ENCODE results near the gene ERICH6B.

Gene ERICH6B

DNA sequence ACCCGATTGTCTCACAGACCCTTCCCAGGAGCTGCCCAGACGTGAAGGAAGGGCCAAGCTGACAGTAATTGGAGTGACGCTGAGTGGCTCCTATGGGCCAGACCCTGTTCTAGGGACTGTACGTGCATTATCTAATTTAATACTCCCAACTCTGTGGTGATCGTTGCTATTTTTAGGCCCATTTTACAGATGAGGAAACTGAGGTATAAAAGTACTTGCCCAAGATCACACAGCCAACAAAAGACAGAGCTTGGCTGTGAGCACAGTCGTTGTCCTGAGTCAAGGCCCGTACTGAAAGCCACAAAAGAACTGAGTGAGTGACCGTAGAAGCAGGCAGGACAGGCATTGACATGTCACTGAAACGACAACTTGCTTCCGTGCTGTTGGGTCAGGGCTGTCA, 74.7 kb downstream of the ERICH6B start:
- no peak for DNase-seq

DNA sequence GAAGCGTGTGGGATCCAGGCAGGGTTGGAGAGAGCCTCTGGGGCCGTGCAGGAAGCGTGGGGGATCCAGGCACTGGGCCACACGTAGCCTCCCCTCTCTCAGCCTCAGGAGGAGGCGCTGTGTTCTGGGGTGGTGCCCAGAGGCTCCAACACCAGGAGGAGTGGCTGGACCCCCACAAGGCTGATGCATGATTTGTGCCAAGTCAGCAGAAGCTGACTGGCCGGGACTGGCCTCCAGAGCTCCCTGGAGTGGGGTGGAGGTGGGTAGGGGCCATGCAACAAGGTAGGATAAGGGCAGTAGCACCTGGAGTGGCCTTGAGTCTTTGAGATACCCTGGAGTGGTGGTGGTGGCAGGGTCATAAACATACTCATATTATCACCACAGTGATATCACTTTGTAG, 75.3 kb downstream of the ERICH6B start:
- DNase-seq, result no peak

DNA sequence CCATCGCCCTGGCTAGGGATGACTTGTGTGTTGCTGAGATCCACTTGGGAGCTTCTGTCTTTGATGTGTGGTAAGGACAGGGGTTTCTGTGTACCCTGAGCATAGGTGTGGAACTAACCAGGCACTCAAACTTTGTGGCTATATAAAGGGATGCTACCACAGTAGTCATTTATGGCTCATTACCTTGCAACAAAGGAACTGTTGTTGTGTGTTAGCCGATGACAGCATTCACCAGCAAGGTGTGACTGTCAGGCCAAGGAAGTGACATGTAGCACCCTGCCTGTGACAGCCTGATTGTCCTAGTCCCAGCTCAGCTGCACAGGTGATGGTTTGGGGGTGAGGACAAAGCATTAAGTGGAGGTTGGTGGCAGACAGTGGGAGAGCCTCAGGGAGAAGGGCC, 77.2 kb downstream of the ERICH6B start:
- no peak for DNase-seq

DNA sequence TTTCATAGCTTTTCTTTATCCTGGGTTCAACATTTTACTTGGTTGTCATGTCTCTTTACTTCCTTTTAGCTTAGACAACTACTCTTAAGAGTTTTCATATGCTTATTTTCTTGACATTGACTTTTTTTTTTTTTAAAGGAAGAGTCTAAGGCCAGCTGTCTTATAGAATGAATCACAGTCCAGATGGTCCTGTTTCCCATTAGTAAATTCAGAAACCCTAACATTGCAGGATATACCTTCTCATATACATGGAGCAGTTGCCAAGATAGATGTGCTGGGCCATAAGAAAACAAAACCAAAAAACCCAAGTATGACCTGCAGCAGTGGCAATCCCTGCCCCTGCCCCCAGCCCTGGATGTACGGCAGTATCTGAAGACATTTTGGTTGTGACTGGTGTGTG, 78.0 kb downstream of the ERICH6B start:
- DNase-seq, result no peak

DNA sequence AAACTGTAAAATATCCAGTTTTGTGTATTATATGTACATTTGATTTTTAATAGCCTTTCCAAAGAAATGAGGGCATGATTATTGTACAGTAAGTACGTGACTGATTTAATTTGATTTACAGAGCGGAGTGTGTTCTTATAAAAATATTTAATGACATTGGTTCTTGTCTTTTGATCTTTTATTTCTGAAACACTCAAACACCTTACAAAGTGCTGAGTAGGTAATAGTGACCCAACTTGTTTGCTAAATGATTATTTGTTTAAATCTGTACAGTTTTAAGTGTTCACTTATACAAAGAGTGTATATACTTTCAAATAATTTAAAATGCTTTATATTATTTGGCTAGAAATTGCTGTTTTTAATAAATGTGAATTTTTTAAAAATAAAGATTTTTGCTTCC, 79.3 kb downstream of the ERICH6B start:
- DNase-seq, result no peak

DNA sequence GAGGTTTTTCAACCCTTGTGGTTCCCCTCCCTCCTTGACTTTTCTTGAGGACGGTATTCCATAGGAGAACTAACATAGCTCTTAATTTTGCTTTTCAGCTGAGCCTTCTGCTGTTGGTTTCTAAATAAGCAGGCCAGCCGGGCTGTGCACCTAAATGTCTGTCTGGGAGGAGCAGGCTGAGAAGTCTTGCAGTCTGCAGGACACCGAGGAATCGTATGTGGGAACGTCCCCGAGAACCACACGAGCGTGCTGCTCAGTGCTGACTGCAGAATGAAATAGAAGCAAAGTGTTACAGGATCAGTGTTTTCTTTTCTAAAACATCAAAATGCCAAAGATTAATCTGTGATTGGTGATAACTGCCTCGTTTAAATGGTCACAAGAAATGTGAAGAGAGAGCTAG, 80.9 kb downstream of the ERICH6B start:
- DNase-seq, result no peak

DNA sequence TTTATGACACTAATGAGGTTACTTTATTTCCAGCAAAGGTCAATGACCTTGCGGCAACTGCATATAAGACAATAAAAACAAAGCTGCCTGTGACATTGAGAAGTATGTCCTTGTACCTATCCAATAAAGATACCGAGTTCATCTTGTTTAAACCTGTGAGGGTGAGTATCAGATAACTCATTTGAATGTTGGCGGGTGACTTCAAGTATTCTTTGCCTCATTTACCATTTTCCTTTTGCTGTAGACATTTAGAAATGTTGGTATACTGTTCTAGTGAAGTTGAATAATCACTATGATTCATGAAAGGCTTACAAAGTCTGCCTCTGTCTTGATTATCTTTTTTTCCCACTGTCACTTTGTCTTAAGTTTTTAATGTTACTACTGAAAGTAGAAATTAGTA, 85.8 kb downstream of the ERICH6B start:
- DNase-seq, result no peak

DNA sequence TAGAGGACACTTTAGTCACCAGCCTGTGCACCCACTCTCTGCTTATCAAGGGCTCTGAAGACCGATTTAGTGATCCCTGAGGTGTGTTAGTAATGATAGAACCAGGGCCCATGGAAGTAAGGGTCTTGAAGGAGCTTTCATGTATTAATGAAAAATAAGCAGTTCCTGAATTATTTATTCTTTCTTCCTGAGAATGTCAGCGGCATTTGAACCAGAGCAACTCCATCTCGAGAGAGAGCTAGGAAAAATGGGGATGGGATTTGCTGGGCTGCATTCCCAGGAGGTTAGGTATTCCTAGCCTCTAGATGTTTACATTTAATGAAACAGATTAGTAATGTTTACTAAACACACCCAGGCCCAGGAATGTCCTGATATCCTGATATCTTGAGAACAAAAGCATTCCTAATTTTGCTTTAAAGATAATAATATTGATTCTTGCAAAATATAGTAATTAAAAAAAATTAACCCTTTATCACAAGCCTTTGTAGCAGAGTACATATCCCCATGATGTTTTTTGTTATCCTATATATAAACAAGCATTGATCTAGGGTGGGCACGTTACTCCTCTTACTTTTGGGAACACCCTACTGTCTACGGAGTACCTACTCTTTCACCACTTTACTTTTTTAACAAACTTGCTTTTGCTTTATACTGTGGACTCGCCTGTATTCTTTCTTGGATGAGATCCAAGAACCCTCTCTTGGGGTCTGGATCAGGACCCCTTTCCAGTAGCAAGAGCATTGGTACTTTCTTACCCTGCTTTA, 87.7 kb downstream of the ERICH6B start:
- DNase-seq, result no peak

DNA sequence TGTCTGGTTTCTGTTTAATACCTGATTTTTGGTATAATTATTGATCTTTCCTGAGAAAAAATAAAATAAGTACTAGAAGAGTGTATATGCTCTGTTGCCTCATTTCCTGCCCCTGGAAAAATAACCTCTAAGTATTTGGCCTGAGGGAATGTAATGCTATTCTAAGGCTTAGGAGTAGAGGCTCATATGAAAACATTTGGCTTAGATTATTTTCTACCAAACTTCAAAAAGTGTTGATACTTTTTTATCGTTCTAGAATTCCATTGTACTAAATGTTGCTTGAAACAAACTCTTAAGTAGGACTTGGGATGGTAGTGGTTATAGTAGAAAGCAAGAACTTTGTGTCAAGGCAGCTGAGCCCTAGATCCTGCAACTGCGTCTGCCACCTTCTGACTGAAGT, 93.0 kb downstream of the ERICH6B start:
- no peak for DNase-seq

DNA sequence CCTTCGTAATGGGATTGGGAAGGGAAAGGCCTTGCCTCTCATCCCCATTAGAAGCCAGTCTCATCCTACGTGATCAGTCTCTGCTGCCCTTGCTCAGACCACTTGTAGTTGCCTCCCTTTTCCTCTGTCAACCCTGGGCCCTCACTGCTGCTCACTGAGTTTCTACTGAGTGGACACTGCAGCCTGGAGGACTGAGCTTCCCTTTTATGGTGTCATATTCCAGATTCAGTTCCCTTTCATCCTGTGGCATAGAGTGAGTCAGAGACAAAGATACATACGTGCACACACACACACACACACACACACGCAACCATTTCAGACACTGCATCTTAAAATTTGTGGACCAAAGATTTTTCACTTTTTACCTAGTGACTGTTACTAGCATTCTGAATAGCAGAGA, 94.2 kb downstream of the ERICH6B start:
- no peak for DNase-seq

DNA sequence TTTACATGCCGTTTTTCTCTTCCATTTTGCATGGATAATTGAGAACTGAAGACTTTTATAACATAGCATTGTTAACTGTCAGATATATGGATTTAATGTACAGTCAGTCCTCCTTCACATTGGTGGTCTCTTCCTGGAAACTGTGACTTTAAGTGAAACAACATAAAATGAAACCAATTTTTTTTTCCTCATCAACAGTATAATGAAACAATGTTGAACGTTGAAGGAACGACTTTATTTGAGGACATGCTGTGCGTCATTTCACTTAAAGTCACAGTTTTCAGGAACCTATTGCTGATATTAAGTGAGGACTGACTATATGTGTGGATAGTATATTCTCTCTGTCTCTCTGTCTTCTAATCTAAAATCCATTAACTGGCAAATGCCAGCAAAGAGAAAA, 96.0 kb downstream of the ERICH6B start:
- no peak for DNase-seq

DNA sequence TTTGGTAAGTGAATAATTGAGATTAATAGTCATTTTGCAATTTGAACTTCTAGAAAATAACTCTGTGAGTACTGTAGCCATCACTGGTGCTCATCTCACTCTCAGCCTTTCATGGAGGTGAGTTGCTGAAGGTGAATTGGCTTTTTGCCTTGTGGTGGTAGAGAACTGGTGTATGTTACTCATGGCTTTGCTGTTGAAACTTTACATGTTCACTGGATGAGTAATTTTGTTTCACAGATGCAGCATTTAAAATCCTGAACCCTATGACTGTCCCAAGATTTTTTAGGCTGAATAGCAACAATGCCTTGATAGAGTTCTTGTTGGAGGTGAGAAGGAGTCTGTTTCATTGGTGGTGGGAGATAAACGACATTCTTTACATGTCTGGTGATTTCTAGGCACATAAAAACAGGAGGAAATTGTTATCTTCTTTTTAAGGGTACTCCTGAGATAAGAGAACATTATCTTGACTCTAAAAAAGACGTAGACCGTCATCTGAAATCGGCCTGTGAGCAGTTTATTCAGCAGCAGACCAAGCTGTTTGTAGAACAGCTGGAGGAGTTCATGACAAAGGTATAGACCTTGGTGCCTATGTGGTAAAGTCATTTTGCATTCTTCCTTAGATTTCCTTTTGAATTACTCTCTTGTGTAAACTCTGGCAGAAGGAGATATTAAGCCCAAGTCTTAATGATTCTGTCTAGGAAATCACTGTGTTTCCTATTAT, 96.9 kb downstream of the ERICH6B start:
- no peak for DNase-seq

DNA sequence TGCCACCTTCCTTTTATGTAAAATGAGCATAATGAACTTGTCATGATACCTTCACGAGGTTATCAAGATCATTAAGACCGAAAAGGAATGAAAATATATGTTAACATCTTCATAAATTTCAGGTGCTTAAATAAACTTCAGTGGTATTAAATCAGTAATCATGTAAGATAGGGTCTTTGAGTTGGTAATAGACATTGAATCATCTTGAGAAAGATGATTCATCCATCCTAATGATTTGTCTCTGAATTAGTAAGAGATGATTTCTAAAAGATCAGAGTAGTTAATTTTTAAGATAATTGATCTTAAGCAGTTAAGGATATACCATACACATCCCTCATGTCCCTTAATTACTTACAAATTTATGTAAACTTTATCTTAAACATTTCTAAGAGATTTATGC, 98.8 kb downstream of the ERICH6B start:
- no peak for DNase-seq

DNA sequence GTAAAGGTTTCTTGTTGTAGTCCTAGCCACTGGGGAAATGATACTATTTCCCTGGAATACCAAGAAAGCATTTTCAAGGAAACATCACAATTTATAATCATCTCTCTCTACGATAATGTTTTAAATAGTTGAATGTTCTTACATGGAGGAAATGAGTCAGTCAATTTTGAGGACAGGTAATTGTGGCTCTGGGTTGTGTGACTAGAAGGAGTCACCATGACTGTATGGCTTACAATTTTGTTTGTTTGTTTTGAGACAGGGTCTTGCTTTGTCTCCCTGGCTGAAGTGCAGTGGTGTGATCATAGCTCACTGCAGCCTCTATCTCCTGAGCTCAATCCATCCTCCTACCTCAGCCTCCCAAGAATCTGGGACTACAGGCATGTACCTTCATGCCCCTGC, 103.4 kb downstream of the ERICH6B start:
- DNase-seq, result no peak

DNA sequence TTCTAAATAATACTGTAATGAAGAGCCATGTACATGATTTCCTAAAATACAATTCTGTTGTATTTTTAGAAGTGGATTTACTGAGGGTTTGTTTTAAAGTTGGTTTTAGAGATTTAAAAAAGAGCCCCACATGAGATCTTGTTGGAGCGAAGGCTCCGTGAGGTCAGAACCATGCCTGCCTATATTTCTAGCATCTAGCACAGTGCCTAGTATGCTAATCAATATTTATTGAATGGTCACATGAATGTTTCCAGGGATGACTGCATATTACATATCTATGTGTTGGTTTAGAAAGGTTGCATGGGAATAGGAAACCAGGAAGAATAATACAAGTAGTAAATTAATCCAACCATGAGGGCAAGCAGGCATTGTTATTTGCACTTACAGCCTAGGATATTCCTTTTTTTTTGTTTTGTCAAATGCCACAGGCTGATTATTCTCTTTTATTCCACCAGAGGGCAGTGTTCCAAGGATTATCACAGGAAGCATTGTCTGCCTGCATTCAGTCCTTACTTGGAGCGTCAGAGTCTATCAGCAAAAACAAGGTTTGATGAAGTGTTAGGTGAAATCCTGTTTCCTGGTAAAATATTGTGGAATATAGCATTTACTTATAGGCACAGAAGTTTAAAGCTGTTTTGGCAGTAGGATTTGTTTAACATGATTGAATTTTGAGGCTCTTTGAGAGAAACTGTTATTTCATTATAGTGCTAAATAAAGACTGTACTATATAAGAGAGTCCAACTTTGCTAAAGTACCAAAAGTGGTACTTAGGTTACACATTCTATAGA, 104.0 kb downstream of the ERICH6B start:
- no peak for DNase-seq

DNA sequence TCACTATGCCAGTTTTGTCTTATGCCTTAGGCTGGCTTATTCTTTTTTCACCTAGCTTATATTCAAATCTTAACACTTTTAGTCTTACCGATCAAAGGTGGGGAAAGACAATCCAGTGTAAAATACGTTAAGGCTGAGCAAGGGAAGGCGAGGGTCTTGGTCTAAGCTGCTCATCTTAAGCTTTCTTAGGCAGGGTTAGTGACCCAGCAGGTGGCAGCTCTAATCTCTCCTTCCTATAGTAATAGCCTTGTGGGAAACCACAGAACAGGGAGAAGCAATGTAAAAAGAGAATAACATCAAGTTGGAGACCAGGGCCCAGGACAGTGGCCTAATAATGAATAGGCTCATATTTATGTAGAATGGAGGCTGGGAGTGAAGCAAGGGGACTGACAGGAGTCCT, 104.9 kb downstream of the ERICH6B start:
- no peak for DNase-seq

DNA sequence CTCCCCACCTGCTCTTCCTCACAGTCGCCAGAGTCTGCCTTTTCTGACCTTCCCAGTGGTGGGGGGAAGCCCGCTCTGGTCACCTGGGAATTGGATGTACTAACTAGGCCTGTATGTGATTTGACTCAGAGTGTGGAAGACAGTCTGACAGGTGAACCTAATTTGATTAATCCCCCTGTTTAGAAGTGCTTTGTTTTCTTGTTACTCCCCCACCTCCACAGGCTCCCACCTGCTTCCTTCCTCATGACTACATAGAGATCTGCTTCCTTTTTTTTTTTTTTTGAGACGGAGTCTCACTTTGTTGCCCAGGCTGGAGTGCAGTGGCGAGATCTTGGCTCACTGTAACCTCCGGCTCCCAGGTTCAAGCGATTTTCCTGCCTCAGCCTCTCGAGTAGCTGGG, 106.8 kb downstream of the ERICH6B start:
- no peak for DNase-seq

DNA sequence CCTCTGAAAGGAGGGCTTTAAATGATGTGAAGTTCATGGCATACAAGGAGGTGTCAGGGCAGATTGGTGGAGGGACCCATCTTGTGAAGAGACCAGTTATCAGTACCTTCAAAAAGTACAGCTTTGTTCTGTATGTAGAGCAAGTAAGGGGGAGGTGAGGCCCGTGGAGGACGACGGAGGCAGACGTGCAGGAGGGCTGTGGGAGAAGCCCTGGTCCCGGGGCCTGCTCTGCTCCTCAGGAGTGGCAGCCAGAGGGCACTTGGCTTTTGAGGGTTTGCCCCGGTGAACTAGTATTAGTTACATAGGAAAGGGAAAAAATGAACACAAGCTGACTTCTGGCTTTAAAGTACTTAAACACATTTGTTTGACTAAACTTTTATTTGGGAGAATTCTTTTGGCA, 108.7 kb downstream of the ERICH6B start:
- no peak for DNase-seq

DNA sequence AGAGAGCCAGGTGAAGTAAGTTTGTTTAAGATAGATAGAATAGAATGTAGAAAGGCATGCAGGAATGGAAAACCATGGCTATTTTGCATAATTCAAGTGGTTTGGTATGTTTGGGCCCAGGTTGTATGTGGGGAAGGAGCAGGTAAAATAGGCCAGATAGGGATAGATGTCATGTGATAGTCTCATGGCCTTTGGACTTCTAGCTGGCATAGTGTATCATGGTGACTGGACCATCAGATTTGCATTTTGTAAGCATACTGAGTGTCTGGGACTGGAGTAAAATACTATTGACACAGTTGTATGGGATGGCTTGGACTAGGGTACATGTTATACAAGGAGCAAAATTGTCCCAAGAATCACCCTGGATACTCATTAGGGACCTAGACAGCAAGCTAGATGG, 111.9 kb downstream of the ERICH6B start:
- DNase-seq, result no peak

DNA sequence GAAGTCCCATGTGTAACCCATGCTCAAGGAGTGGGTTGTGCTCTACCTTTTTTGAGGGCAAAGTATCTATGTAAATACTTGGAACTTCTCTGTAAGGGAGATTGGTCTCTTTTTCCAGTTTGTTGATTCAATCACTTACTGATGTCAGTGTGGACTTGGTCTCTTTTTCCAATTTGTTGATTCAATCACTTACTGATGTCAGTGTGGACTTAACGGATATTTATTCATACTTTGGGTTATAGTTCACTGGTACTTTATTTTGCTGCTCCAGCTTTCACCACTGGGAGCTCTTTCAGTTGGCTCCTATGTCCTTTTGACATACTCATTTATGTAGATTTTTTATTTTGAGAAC, 114.4 kb downstream of the ERICH6B start:
- DNase-seq, result no peak

DNA sequence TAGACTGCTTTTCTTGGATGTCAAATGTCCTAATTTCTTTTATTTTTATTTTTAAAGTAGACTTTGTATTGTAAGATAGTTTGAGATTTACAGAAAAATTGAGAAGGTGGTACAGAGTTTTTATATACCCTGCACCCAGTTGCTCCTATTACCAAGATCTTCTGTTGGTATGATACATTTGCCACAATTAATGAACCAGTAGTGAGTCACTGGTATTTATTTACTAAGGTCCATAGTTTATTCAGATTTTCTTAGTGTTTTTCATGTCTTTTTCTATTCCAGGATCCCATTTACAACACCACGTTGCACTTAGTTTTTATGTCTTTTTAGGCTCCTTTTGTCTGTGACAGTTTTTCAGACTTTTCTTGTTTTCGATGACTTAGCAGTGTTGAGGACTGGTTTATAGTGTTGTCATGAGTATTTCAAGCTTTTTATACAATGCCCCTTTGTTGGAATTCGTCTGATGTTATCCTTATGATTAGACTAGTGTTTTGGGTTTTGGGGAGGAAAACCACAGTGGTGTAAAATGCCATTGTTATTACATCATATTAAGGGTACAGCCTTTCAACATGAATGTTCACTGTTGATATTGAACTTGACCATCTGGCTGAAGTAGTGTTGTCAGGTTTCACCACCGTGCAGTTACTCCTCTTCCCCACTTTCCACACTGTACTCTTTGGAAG, 114.9 kb downstream of the ERICH6B start:
- no peak for DNase-seq

DNA sequence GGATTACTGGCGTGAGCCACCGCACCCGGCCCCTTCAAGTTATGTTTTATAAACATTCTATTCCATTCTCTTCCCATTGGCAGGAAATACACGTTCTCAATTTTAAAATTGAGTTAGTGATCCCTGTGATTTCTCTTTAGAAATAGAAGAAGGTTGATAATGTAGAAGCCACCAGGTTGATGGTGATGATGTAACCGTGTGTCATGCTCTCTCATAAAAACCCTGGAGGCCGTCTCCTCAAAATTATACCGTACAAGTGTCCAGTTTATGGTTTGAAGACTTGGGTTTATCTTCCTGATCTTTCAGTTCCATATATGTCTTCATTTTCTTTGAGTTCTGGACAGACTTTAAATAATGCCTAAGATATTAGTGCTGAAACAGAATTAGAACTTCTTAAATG, 118.6 kb downstream of the ERICH6B start:
- no peak for DNase-seq

DNA sequence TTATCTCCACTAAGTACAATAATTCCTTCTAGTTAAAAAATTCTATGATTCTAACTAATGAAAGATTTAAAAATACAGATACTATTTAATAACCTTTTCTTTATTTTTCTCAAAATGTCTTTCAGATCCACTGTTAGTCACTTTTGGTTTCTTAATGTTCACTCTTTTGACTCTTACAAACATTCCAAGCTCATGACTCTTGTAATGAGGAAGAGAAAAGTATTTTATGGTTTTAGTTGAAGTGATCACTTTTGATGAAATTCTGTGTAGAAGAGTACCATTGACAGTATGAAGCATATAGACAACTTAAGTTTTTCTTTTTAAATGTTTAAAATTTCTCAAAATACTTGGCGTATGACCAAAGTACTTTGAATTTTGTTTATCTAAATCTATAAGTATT, 123.0 kb downstream of the ERICH6B start:
- DNase-seq, result no peak
